HL-60 (cell line): ENCODE results near the gene MOXD1.

Experiments
- DNase-seq, 2 experiments: peaks; one replicate each; pipeline ENCODE4 v3.0.0-alpha.2; 2010 to 2020; ENCODE audit warnings: low read depth in 1 of 2, low spot score in 1 of 2
- H3K27ac ChIP-seq: fragments of 250-450 bp; sonication (Bioruptor Pico); replicated peaks from 2 replicates; pipeline ENCODE4 v1.5.1; 2020; ENCODE audit warnings: mild to moderate bottlenecking, moderate library complexity
- H3K27me3 ChIP-seq: fragments of 250-450 bp; sonication (Bioruptor Pico); 2 replicates; pipeline ENCODE4 v1.5.1; 2021; ENCODE audit warnings: mild to moderate bottlenecking, moderate library complexity; ENCODE audit not compliant: insufficient read depth, poor library complexity, severe bottlenecking
- H3K4me3 ChIP-seq: replicated peaks from 2 replicates; pipeline ENCODE4 v1.5.1; 2011; ENCODE audit warnings: mild to moderate bottlenecking, control low read depth, low read length; ENCODE audit not compliant: insufficient read depth
- GABPA ChIP-seq: IDR thresholded peaks from 2 replicates; pipeline ENCODE4 v1.6.1; 2012; ENCODE audit warnings: low read depth
- POLR2AphosphoS5 ChIP-seq: IDR thresholded peaks from 2 replicates; pipeline ENCODE4 v1.6.1; 2012; ENCODE audit warnings: low read depth
- SPI1 ChIP-seq: IDR thresholded peaks from 2 replicates; pipeline ENCODE4 v1.6.1; 2012; ENCODE audit warnings: low read depth, mild to moderate bottlenecking, borderline replicate concordance
- TF ChIP-seq, protein P1 (sequence below): IDR thresholded peaks from one replicate; pipeline ENCODE4 v1.5.1; 2011; ENCODE audit warnings: low read length, control low read depth, inconsistent platforms; ENCODE audit not compliant: insufficient read depth
- TF ChIP-seq, protein P2 (sequence below): IDR thresholded peaks from 2 replicates; pipeline ENCODE4 v1.6.1; 2012; ENCODE audit warnings: low read depth; ENCODE audit not compliant: insufficient replicate concordance

MOXD1 gene

DNA sequence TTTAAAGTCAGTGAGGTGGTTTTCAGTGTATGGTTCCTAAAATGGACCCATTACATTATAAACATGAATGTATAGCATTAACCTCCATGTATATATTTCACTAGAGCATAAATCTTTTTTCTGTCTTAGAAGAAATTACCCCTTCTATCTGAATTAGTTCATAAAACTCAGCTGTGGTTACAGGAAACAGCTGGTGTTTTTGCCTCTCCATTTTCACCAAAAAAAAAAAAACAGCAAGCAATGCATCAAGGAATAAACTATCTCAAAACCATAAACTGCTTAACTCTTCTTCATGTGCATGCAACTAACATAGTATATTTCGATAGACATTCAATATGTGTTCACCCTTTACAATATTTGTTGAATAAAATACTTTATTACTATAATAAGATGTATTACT is 40.2 kb downstream of the MOXD1 start:
- no peak overlapping the region for H3K27ac ChIP-seq
- no peak for DNase-seq
- TF ChIP-seq, protein P1, sequence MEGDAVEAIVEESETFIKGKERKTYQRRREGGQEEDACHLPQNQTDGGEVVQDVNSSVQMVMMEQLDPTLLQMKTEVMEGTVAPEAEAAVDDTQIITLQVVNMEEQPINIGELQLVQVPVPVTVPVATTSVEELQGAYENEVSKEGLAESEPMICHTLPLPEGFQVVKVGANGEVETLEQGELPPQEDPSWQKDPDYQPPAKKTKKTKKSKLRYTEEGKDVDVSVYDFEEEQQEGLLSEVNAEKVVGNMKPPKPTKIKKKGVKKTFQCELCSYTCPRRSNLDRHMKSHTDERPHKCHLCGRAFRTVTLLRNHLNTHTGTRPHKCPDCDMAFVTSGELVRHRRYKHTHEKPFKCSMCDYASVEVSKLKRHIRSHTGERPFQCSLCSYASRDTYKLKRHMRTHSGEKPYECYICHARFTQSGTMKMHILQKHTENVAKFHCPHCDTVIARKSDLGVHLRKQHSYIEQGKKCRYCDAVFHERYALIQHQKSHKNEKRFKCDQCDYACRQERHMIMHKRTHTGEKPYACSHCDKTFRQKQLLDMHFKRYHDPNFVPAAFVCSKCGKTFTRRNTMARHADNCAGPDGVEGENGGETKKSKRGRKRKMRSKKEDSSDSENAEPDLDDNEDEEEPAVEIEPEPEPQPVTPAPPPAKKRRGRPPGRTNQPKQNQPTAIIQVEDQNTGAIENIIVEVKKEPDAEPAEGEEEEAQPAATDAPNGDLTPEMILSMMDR = no peak
- TF ChIP-seq, protein P2, sequence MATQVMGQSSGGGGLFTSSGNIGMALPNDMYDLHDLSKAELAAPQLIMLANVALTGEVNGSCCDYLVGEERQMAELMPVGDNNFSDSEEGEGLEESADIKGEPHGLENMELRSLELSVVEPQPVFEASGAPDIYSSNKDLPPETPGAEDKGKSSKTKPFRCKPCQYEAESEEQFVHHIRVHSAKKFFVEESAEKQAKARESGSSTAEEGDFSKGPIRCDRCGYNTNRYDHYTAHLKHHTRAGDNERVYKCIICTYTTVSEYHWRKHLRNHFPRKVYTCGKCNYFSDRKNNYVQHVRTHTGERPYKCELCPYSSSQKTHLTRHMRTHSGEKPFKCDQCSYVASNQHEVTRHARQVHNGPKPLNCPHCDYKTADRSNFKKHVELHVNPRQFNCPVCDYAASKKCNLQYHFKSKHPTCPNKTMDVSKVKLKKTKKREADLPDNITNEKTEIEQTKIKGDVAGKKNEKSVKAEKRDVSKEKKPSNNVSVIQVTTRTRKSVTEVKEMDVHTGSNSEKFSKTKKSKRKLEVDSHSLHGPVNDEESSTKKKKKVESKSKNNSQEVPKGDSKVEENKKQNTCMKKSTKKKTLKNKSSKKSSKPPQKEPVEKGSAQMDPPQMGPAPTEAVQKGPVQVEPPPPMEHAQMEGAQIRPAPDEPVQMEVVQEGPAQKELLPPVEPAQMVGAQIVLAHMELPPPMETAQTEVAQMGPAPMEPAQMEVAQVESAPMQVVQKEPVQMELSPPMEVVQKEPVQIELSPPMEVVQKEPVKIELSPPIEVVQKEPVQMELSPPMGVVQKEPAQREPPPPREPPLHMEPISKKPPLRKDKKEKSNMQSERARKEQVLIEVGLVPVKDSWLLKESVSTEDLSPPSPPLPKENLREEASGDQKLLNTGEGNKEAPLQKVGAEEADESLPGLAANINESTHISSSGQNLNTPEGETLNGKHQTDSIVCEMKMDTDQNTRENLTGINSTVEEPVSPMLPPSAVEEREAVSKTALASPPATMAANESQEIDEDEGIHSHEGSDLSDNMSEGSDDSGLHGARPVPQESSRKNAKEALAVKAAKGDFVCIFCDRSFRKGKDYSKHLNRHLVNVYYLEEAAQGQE = no peak
- TF ChIP-seq GABPA = no peak
- TF ChIP-seq SPI1 = no peak
- no peak for TF ChIP-seq POLR2AphosphoS5
- H3K27me3 ChIP-seq = no peaks in the 10 kb centered on the region
- H3K4me3 ChIP-seq = no peak overlapping the region

DNA sequence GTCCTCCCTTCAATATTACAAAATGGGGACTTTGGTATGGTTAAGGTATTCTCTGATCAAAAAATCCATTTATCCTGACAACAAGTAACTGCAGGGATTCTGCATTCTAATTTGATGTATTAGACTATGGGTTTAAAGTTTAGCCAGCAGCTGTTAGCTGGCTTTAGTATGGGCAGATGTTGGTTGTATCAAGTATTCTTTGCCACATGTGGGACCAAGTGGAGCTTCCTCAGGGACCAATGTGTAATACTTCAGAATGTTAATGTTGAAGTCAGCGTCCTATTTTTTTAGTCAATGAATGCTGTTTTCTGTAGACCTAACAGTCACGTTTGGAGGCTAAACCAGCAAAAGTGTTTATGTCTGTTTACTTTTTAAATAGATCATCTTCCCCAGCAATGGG is 41.4 kb downstream of the MOXD1 start:
- Histone ChIP-seq H3K27me3 (no peaks in the 10 kb centered on the region), H3K27ac (no peak overlapping the region), H3K4me3 (no peak overlapping the region)
- no peak for TF ChIP-seq GABPA
- TF ChIP-seq, protein P2 = no peak
- no peak for TF ChIP-seq POLR2AphosphoS5
- no peak for TF ChIP-seq SPI1
- TF ChIP-seq, protein P1 = no peak
- DNase-seq = no peak

DNA sequence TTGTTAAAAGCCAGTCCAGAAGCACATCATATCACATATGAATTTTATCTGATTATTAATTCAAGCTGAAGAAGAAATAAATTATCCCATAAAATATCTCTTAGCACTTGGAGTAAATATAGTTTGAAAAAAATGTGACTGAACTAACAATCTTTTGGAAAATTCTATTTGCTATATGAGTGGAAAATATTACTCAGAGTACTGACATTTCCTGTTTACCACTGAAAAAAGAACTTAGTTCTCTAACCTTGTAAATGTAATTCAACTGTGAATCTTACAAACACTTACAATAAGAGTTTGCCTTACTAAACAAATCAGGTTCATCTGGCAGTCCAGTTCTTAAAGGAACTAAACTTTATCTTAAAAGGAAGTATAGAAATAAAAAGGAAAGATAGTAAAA is 44.2 kb downstream of the MOXD1 start:
- H3K27ac ChIP-seq = no peak overlapping the region; the same call in 1 of the 2 replicates
- DNase-seq = no peak
- TF ChIP-seq SPI1 (no peak), GABPA (no peak), POLR2AphosphoS5 (no peak)
- TF ChIP-seq, protein P1 = no peak
- TF ChIP-seq, protein P2 = no peak
- no peak overlapping the region for H3K4me3 ChIP-seq
- H3K27me3 ChIP-seq = no peaks in the 10 kb centered on the region
